HEK293T (cell line): ENCODE data around the gene CTNNA1.

ENCODE experiments used
- ARNT ChIP-seq: fragments of 450-650 bp; IDR thresholded peaks from 2 replicates; pipeline ENCODE4 v1.6.1; 2017; ENCODE audit warnings: mild to moderate bottlenecking
- BHLHE40 ChIP-seq: fragments of 450-650 bp; IDR thresholded peaks from 2 replicates; pipeline ENCODE4 v1.6.1; 2016; ENCODE audit warnings: mild to moderate bottlenecking, moderate library complexity, borderline replicate concordance
- ELF4 ChIP-seq: fragments of 450-650 bp; IDR thresholded peaks from 2 replicates; pipeline ENCODE4 v1.6.1; 2017; ENCODE audit warnings: antibody characterized with exemption
- FOXA1 ChIP-seq: fragments of 450-650 bp; IDR thresholded peaks from 2 replicates; pipeline ENCODE4 v1.6.1; 2016; ENCODE audit warnings: mild to moderate bottlenecking
- FOXK2 ChIP-seq: fragments of 450-650 bp; IDR thresholded peaks from 2 replicates; pipeline ENCODE4 v1.6.1; 2016; ENCODE audit warnings: mild to moderate bottlenecking
- FOXM1 ChIP-seq: fragments of 450-650 bp; IDR thresholded peaks from 2 replicates; pipeline ENCODE4 v1.6.1; 2017; ENCODE audit warnings: mild to moderate bottlenecking, borderline replicate concordance
- HDGF ChIP-seq: fragments of 450-650 bp; IDR thresholded peaks from 2 replicates; pipeline ENCODE4 v1.6.1; 2017; ENCODE audit warnings: antibody characterized with exemption, borderline replicate concordance
- L3MBTL2 ChIP-seq: fragments of 450-650 bp; conservative IDR thresholded peaks from 2 replicates; pipeline ENCODE4 v1.6.1; 2016; ENCODE audit warnings: mild to moderate bottlenecking
- LEF1 ChIP-seq: fragments of 450-650 bp; IDR thresholded peaks from 2 replicates; pipeline ENCODE4 v1.6.1; 2017; ENCODE audit warnings: mild to moderate bottlenecking, borderline replicate concordance
- NFRKB ChIP-seq: fragments of 450-650 bp; IDR thresholded peaks from 2 replicates; pipeline ENCODE4 v1.6.1; 2016; ENCODE audit warnings: mild to moderate bottlenecking, moderate library complexity
- PKNOX1 ChIP-seq: fragments of 450-650 bp; IDR thresholded peaks from 2 replicates; pipeline ENCODE4 v1.6.1; 2016
- SP1 ChIP-seq: fragments of 450-650 bp; IDR thresholded peaks from 2 replicates; pipeline ENCODE4 v1.6.1; 2017
- SUZ12 ChIP-seq: fragments of 450-650 bp; IDR thresholded peaks from 2 replicates; pipeline ENCODE4 v1.6.1; 2016; ENCODE audit warnings: mild to moderate bottlenecking
- TARDBP ChIP-seq: fragments of 450-650 bp; IDR thresholded peaks from 2 replicates; pipeline ENCODE4 v1.6.1; 2016

GRCh38 chr5:138874241-138874640 lies 121.0 kb downstream of the CTNNA1 start:
- TF ChIP-seq L3MBTL2, result no peak
- TF ChIP-seq SUZ12, result no peak
- no peak for TF ChIP-seq HDGF
- no peak for TF ChIP-seq NFRKB
- TF ChIP-seq FOXM1, result no peak
- no peak for TF ChIP-seq ELF4
- TF ChIP-seq SP1, result no peak
- TF ChIP-seq TARDBP, result no peak
- TF ChIP-seq BHLHE40, result no peak
- no peak for TF ChIP-seq PKNOX1
- no peak for TF ChIP-seq FOXA1
- TF ChIP-seq FOXK2, result no peak
- TF ChIP-seq LEF1, result no peak
- TF ChIP-seq ARNT, result no peak
